ENCODE measurements around the gene FBXO10.
"Not testable (repeated sequence)": the region's sequence is repeated elsewhere in the genome, so short reads cannot be mapped to it uniquely, and the experiment has no call there.

The FBXO10 gene

GRCh38 chr9:37575921-37576721 is at the start of gene FBXO10:
Gene FBXO10 (minus strand): TSS chr9:37576380. CDS start chr9:37541768, 34,612 bp downstream.
- peak in 2 of 3 donors; percentile 14 to 15 for DNase-seq (ENCODE audit: low read depth in 3 of 3)

GRCh38 chr9:37625758-37626147 is 49.6 kb upstream of the FBXO10 start:
- DNase-seq (ENCODE audit: low read depth in 3 of 3) = no peak

- no peak for DNase-seq (ENCODE audit: low read depth in 3 of 3)
Measured at GRCh38 chr9:37625036-37625757, 49.0 kb upstream of the FBXO10 start.

GRCh38 chr9:37624073-37624472 is 47.9 kb upstream of the FBXO10 start:
- DNase-seq (ENCODE audit: low read depth in 3 of 3) = no peak

GRCh38 chr9:37623267-37623666 is 47.1 kb upstream of the FBXO10 start:
- DNase-seq (ENCODE audit: low read depth in 3 of 3) = no peak

- DNase-seq (ENCODE audit: low read depth in 3 of 3) = no peak
Measured at GRCh38 chr9:37622462-37622861, 46.3 kb upstream of the FBXO10 start.

GRCh38 chr9:37621273-37622121 is 45.3 kb upstream of the FBXO10 start:
- DNase-seq (ENCODE audit: low read depth in 3 of 3) = no peak

GRCh38 chr9:37620396-37620795 is 44.2 kb upstream of the FBXO10 start:
- no peak for DNase-seq (ENCODE audit: low read depth in 3 of 3)

- DNase-seq (ENCODE audit: low read depth in 3 of 3) = no peak
Measured at GRCh38 chr9:37619806-37620205, 43.6 kb upstream of the FBXO10 start.

GRCh38 chr9:37618817-37619216 is 42.6 kb upstream of the FBXO10 start:
- DNase-seq (ENCODE audit: low read depth in 3 of 3) = no peak

- no peak for DNase-seq (ENCODE audit: low read depth in 3 of 3)
Measured at GRCh38 chr9:37617832-37618231, 41.7 kb upstream of the FBXO10 start.

GRCh38 chr9:37617161-37617560 is 41.0 kb upstream of the FBXO10 start:
- DNase-seq (ENCODE audit: low read depth in 3 of 3) = no peak

GRCh38 chr9:37611961-37612360 is 35.8 kb upstream of the FBXO10 start:
- DNase-seq (ENCODE audit: low read depth in 3 of 3) = no peak

GRCh38 chr9:37611014-37611413 is 34.8 kb upstream of the FBXO10 start:
- no peak for DNase-seq (ENCODE audit: low read depth in 3 of 3)

- DNase-seq (ENCODE audit: low read depth in 3 of 3) = no peak
Measured at GRCh38 chr9:37609735-37610397, 33.7 kb upstream of the FBXO10 start.

GRCh38 chr9:37608250-37608649 is 32.1 kb upstream of the FBXO10 start:
- no peak for DNase-seq (ENCODE audit: low read depth in 3 of 3)

- no peak for DNase-seq (ENCODE audit: low read depth in 3 of 3)
Measured at GRCh38 chr9:37604296-37604695, 28.1 kb upstream of the FBXO10 start.

- DNase-seq (ENCODE audit: low read depth in 3 of 3) = no peak
Measured at GRCh38 chr9:37602817-37603216, 26.6 kb upstream of the FBXO10 start.

- DNase-seq (ENCODE audit: low read depth in 3 of 3) = not testable (repeated sequence)
Measured at GRCh38 chr9:37602061-37602460, 25.9 kb upstream of the FBXO10 start.

- DNase-seq (ENCODE audit: low read depth in 3 of 3) = no peak
Measured at GRCh38 chr9:37596504-37596903, 20.3 kb upstream of the FBXO10 start.

GRCh38 chr9:37593883-37594448 is 17.8 kb upstream of the FBXO10 start:
- DNase-seq (ENCODE audit: low read depth in 3 of 3) = no peak

All from stimulated activated CD4-positive, alpha-beta T cell treated with anti-CD3 and anti-CD28 coated beads, TNF-alpha, amount 100 ng/mL, for 48 hours (primary cell).